ENCODE measurements around the gene FGFR3.
A peak's percentile ranks its signal among the peaks of the same experiment; 100 is the strongest.

FGFR3 gene

DNA sequence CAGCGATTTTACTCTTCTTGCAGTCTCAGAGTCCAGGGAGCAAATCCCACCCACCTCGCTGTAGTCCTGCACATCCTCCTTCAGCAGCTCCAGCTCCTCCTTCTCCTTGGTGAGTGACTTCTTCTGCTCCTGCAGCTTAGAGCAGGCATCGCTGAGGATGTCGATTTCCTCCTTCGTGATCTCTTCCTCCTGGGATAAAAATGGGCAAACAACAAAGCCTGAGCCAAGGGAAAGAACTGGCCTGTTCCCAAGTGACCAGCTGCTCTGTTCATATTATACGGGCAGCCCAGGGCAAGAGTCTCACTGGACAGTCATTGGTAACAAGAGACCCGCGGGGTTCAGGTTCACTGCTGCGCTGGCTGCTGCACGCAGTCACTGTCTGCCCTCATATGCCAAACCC, 26.2 kb downstream of the FGFR3 start:
- TF ChIP-seq, protein P1, sequence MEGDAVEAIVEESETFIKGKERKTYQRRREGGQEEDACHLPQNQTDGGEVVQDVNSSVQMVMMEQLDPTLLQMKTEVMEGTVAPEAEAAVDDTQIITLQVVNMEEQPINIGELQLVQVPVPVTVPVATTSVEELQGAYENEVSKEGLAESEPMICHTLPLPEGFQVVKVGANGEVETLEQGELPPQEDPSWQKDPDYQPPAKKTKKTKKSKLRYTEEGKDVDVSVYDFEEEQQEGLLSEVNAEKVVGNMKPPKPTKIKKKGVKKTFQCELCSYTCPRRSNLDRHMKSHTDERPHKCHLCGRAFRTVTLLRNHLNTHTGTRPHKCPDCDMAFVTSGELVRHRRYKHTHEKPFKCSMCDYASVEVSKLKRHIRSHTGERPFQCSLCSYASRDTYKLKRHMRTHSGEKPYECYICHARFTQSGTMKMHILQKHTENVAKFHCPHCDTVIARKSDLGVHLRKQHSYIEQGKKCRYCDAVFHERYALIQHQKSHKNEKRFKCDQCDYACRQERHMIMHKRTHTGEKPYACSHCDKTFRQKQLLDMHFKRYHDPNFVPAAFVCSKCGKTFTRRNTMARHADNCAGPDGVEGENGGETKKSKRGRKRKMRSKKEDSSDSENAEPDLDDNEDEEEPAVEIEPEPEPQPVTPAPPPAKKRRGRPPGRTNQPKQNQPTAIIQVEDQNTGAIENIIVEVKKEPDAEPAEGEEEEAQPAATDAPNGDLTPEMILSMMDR (IDR thresholded peaks at IDR 0.05; ENCODE audit: control insufficient read depth, extremely low read depth, insufficient read depth) = no peak
- no peak overlapping the region for H3K4me3 ChIP-seq (ENCODE audit: low read depth, low read length)
- DNase-seq (ENCODE audit: low read depth) = peak; percentile 75

DNA sequence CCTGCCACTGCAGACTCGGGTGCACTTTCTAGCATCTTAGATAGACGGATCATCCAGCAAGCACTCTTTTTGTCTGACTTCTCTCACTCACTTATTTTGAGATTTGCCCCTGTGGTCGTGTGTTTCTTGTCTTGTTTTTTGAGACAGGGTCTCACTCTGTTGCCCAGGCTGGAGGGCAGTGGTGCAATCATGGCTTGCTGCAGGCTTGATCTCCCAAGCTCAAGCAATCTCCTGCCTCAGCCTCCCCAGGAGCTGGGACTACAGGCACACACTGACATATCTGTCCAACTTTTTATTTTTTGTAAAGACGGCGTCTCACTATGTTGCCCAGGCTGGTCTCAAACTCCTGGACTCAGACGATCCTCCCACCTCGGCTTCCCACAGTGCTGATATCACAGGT, 26.7 kb downstream of the FGFR3 start:
- TF ChIP-seq, protein P1 (IDR thresholded peaks at IDR 0.05; ENCODE audit: control insufficient read depth, extremely low read depth, insufficient read depth) = no peak
- DNase-seq (ENCODE audit: low read depth) = no peak
- no peak overlapping the region for H3K4me3 ChIP-seq (ENCODE audit: low read depth, low read length)

DNA sequence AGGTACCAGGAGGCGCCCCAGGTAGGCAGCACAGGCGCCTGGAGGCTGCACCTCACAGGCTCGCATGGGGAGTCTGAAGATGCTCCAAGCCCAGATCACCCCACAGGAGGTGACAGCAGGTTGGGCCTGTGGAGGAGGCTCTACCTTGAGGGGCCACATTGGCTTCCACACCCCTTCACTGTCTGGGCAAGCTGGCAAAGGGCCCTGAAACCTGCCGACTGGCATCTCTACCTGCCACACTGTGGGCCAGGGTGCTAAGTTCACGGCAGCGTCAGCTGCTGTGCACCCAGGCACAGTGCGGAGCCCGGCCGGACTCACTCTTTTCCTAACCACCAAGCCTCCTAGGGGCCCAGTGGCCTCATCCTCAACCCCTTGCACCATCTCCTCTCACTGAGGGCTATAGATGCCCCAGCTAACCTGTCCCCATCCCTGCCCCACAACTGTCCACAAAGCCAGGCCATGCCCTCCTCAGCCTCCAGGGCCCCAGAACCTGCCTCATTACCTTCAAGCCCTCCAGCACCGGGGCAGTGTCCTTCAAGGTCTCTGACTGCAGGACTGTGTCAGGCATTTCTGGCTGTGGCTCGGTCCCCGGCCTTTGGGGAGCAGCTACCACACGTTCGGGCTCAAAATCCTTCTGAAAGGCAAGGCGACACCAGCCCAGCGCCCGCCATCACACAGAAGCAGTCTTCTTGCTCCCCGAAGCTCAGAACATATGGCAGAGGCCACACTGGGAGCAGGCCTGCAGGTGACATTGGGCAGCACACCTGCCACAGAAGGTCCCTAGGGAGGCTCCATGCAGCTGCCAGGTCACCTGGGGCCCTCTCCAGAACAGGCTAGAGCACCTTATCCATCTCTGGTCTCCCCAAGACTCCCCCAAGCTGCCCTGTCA, 28.8 kb downstream of the FGFR3 start:
- DNase-seq (ENCODE audit: low read depth) = no peak
- H3K4me3 ChIP-seq (ENCODE audit: low read depth, low read length) = no peak overlapping the region
- TF ChIP-seq, protein P1 (IDR thresholded peaks at IDR 0.05; ENCODE audit: control insufficient read depth, extremely low read depth, insufficient read depth) = no peak

DNA sequence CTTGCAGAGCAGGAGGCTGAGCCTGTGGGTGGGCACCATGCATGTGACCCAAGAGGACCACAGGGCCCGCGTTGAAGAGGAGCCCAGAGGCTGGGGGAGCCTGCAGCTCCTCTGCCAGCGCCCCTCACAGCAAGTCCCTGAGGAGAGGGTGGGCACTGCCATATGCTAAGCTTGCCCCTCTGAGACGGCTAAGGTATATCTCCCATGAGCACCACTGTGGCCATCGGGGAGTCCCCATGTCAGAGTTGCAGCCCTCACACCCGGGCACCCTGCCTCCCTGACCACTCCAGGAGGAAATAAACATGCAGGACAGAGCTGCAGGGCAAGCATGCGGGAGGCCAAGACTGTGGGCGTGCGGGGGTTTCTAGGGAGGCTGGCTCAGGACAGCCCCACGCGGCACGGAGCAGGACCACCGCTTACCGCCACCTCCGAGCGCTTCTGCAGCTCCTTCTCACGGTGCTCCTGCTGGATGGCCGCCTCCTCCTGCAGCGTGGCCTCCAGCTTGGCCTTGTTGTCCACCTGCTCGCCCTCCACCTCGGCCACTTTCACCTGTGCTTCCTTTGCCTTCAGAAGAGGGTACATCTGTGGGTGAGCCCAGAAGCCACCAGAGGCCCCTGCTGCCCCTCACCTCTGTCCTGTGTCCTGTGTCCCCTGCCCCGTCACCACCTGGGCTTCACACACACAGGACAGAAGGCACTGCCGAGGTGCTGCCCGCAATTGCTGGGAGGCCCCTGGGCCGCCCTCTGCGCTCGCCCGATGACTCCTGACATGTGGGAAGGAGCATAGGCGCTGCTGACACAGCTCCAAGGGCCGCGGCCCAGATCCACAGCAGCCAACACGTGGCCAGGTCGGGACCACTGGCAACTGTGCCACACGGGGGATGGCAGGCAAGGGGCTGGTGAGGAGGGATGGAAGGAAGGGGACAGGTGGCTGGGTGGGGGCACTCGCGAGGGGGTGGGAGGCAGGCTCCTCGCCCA, 29.8 kb downstream of the FGFR3 start:
- no peak for DNase-seq (ENCODE audit: low read depth)
- TF ChIP-seq, protein P1 (IDR thresholded peaks at IDR 0.05; ENCODE audit: control insufficient read depth, extremely low read depth, insufficient read depth) = no peak
- H3K4me3 ChIP-seq (ENCODE audit: low read depth, low read length) = no peak overlapping the region

GRCh38 chr4:1823545-1823932, 30.4 kb downstream of the FGFR3 start:
- no peak overlapping the region for H3K4me3 ChIP-seq (ENCODE audit: low read depth, low read length)
- DNase-seq (ENCODE audit: low read depth) = no peak
- TF ChIP-seq, protein P1 (IDR thresholded peaks at IDR 0.05; ENCODE audit: control insufficient read depth, extremely low read depth, insufficient read depth) = no peak

GRCh38 chr4:1824746-1825145, 31.7 kb downstream of the FGFR3 start:
- DNase-seq (ENCODE audit: low read depth) = no peak
- TF ChIP-seq, protein P1 (IDR thresholded peaks at IDR 0.05; ENCODE audit: control insufficient read depth, extremely low read depth, insufficient read depth) = no peak
- no peak overlapping the region for H3K4me3 ChIP-seq (ENCODE audit: low read depth, low read length)

Measured in LNCaP clone FGC (cell line).